C4-2B (cell line): ENCODE measurements around the gene FHAD1.

Experiments used
- CTCF ChIP-seq: fragments of 450-650 bp; conservative IDR thresholded peaks from 2 replicates; pipeline ENCODE4 v1.5.1; 2017; ENCODE audit warnings: mild to moderate bottlenecking
- ZFX ChIP-seq: fragments of 450-650 bp; IDR thresholded peaks from 2 replicates; pipeline ENCODE4 v1.6.1; 2017

GRCh38 chr1:15418806-15419515 is 171.9 kb downstream of the FHAD1 start:
- no peak for TF ChIP-seq CTCF
- TF ChIP-seq ZFX = no peak
